NT2/D1 (cell line): Measurements from ENCODE around the gene ATXN7L2.

Source experiments
- DNase-seq: peaks from one replicate; pipeline ENCODE4 v3.0.0-alpha.2; 2011; ENCODE audit warnings: low read depth, low spot score
- H3K27me3 ChIP-seq: 2 replicates; pipeline ENCODE4 v1.6.0; 2011; ENCODE audit warnings: mild to moderate bottlenecking; ENCODE audit not compliant: insufficient read length, insufficient read depth
- H3K36me3 ChIP-seq: 2 replicates; pipeline ENCODE4 v1.6.1; 2011; ENCODE audit warnings: mild to moderate bottlenecking, low read length, mixed read lengths; ENCODE audit not compliant: insufficient read depth, insufficient read length
- H3K4me1 ChIP-seq: 2 replicates; pipeline ENCODE4 v1.5.1; 2011; ENCODE audit not compliant: insufficient read depth, insufficient read length
- H3K4me3 ChIP-seq: 2 replicates; pipeline ENCODE4 v1.5.1; 2011; ENCODE audit warnings: low read depth; ENCODE audit not compliant: insufficient read length
- H3K9ac ChIP-seq: 2 replicates; pipeline ENCODE4 v1.6.0; 2011; ENCODE audit warnings: low read depth; ENCODE audit not compliant: insufficient read length
- H3K9me3 ChIP-seq: 2 replicates; pipeline ENCODE4 v1.5.1; 2011; ENCODE audit warnings: mild to moderate bottlenecking, low read length; ENCODE audit not compliant: insufficient read depth
- SUZ12 ChIP-seq: IDR thresholded peaks from 2 replicates; pipeline ENCODE4 v1.6.1; 2011; ENCODE audit not compliant: insufficient read length, insufficient read depth; ENCODE audit errors: extremely low read depth
- YY1 ChIP-seq: IDR thresholded peaks from 2 replicates; pipeline ENCODE4 v1.6.1; 2011; ENCODE audit not compliant: insufficient read length, insufficient read depth
- ZNF274 ChIP-seq: IDR thresholded peaks from 2 replicates; pipeline ENCODE4 v1.6.1; 2011; ENCODE audit warnings: mild to moderate bottlenecking, low read depth, low read length

Gene ATXN7L2

GRCh38 chr1:109529881-109530456 is 46.3 kb downstream of the ATXN7L2 start:
- no peak for TF ChIP-seq SUZ12
- no peak for TF ChIP-seq YY1
- no peak for TF ChIP-seq ZNF274
- DNase-seq = no peak
- H3K4me1 ChIP-seq = peaks cover 13% of the 10 kb centered on the region
- peaks cover 19% of the 10 kb centered on the region for H3K27me3 ChIP-seq
- no peaks in the 10 kb centered on the region for H3K36me3 ChIP-seq
- H3K9me3 ChIP-seq = no peaks in the 10 kb centered on the region
- no peak overlapping the region for H3K4me3 ChIP-seq
- peak overlapping the region; percentile 8 for H3K9ac ChIP-seq

- Histone ChIP-seq H3K36me3 (no peaks in the 10 kb centered on the region), H3K9me3 (no peaks in the 10 kb centered on the region), H3K27me3 (peaks cover 19% of the 10 kb centered on the region), H3K4me3 (no peak overlapping the region), H3K4me1 (peaks cover 13% of the 10 kb centered on the region), H3K9ac (peak overlapping the region; percentile 8)
- no peak for DNase-seq
- TF ChIP-seq SUZ12 = no peak
- TF ChIP-seq YY1 = no peak
Measured at GRCh38 chr1:109530457-109531087, 46.9 kb downstream of the ATXN7L2 start.

- H3K4me3 ChIP-seq = no peak overlapping the region
- no peaks in the 10 kb centered on the region for H3K9me3 ChIP-seq
- TF ChIP-seq ZNF274 = no peak
- no peak for TF ChIP-seq YY1
- no peak for TF ChIP-seq SUZ12
- H3K27me3 ChIP-seq = peaks cover 19% of the 10 kb centered on the region
- no peak for DNase-seq
- H3K4me1 ChIP-seq = peaks cover 13% of the 10 kb centered on the region
- H3K9ac ChIP-seq = peak overlapping the region; percentile 45
- H3K36me3 ChIP-seq = no peaks in the 10 kb centered on the region
Measured at GRCh38 chr1:109531380-109531779, 47.7 kb downstream of the ATXN7L2 start.

GRCh38 chr1:109531826-109532364 is 48.2 kb downstream of the ATXN7L2 start:
- Histone ChIP-seq H3K9me3 (no peaks in the 10 kb centered on the region), H3K27me3 (peaks cover 19% of the 10 kb centered on the region), H3K36me3 (no peaks in the 10 kb centered on the region), H3K9ac (no peak overlapping the region), H3K4me1 (peaks cover 13% of the 10 kb centered on the region), H3K4me3 (no peak overlapping the region)
- no peak for DNase-seq
- no peak for TF ChIP-seq YY1
- no peak for TF ChIP-seq SUZ12
- no peak for TF ChIP-seq ZNF274

- Histone ChIP-seq H3K4me3 (no peak overlapping the region), H3K4me1 (peaks cover 13% of the 10 kb centered on the region), H3K27me3 (peaks cover 13% of the 10 kb centered on the region), H3K9me3 (no peaks in the 10 kb centered on the region), H3K9ac (peak overlapping the region; percentile 17), H3K36me3 (no peaks in the 10 kb centered on the region)
- TF ChIP-seq YY1 (no peak), ZNF274 (no peak), SUZ12 (no peak)
- peak; percentile 77 for DNase-seq
Measured at GRCh38 chr1:109532365-109533136, 48.8 kb downstream of the ATXN7L2 start.

GRCh38 chr1:109534307-109534858 is 50.7 kb downstream of the ATXN7L2 start:
- peaks cover 12% of the 10 kb centered on the region for H3K27me3 ChIP-seq
- no peaks in the 10 kb centered on the region for H3K36me3 ChIP-seq
- no peaks in the 10 kb centered on the region for H3K9me3 ChIP-seq
- H3K4me3 ChIP-seq = no peak overlapping the region
- TF ChIP-seq YY1 (no peak), ZNF274 (no peak), SUZ12 (no peak)
- peaks cover 16% of the 10 kb centered on the region for H3K4me1 ChIP-seq
- H3K9ac ChIP-seq = no peak overlapping the region
- DNase-seq = no peak
